ENCODE data around the gene MBD3L1. TPM values are rescaled to one million over a fixed set of nuclear protein-coding genes. Genes with fewer than 3 reads are reported as not detected.

The MBD3L1 gene
- total RNA-seq, 2 donors from 2014 or later: not detected

Other genes starting within 250 kb of the MBD3L1 start
- 1 to 10 TPM; 7.3 to 9.6 TPM for gene ADAMTS10, start 221.7 kb upstream of the MBD3L1 start, total RNA-seq
- gene NFILZ, start 201.7 kb upstream of the MBD3L1 start, total RNA-seq: not detected
- not detected for gene ACTL9, start 133.6 kb upstream of the MBD3L1 start, total RNA-seq
- not detected for gene OR2Z1, start 110.7 kb upstream of the MBD3L1 start, total RNA-seq
- 10 to 100 TPM; 52.2 to 53.7 TPM for gene ZNF558, start 73 bp upstream of the MBD3L1 start, total RNA-seq
- gene MUC16, start 178.0 kb downstream of the MBD3L1 start, total RNA-seq: under 1 TPM in 1 of 2 donors, not detected in 1; 0.05 TPM